CD4-positive, alpha-beta T cell (primary cell): Measurements from ENCODE around the gene NRAP. TPM values are rescaled to one million over a fixed set of nuclear protein-coding genes. Genes with fewer than 3 reads are reported as not detected.

ENCODE experiments used
- ATAC-seq: fragments of 200-7000 bp; cut with Tn5 transposase; one replicate; pipeline ENCODE4 v1.10.0; 2022; ENCODE audit warnings: mild to moderate bottlenecking; ENCODE audit not compliant: poor library complexity
- CTCF ChIA-PET: fragments of 350-600 bp; sonication (Branson Sonifier 250); formaldehyde crosslinking; loops from one replicate; lab custom pipeline; 2021; ENCODE audit warnings: antibody characterized with exemption, inconsistent platforms; lab: Charles Lee
- POLR2A ChIA-PET: fragments of 350-600 bp; sonication (Branson Sonifier 250); formaldehyde crosslinking; loops from one replicate; lab custom pipeline; 2021; ENCODE audit warnings: antibody characterized with exemption, inconsistent platforms; lab: Charles Lee
- DNase-seq, 14 experiments: peaks; one replicate each; pipeline ENCODE4 v3.0.0-alpha.2; 2013 to 2020; ENCODE audit warnings: mixed read lengths in 2 of 14
- H3K27ac ChIP-seq, 2 donors: one replicate each; pipeline versions ENCODE4 v1.5.1 to v1.7.0; 2013; ENCODE audit warnings: low read length in 2 of 2, low read depth in 1 of 2, mild to moderate bottlenecking in 1 of 2
- H3K27me3 ChIP-seq, 2 experiments: 1 replicate in 1 of 2; 2 replicates in 1 of 2; pipeline versions ENCODE4 v1.6.1 to v1.7.0; 2013; ENCODE audit warnings: low read length in 2 of 2, control low read depth in 1 of 2, mild to moderate bottlenecking in 1 of 2, moderate library complexity in 1 of 2; ENCODE audit not compliant: insufficient read depth in 2 of 2, control insufficient read depth in 1 of 2
- H3K36me3 ChIP-seq: one replicate; pipeline ENCODE4 v1.6.1; 2013; ENCODE audit warnings: low read length, control low read depth; ENCODE audit not compliant: insufficient read depth
- H3K4me1 ChIP-seq: one replicate; pipeline ENCODE4 v1.6.1; 2013; ENCODE audit warnings: low read length, control low read depth; ENCODE audit not compliant: insufficient read depth
- H3K4me3 ChIP-seq: one replicate; pipeline ENCODE4 v1.5.1; 2013; ENCODE audit warnings: mild to moderate bottlenecking, low read length, moderate library complexity
- H3K9me3 ChIP-seq, 2 experiments: 1 replicate in 1 of 2; 2 replicates in 1 of 2; pipeline versions ENCODE4 v1.6.1 to v1.7.0; 2013; ENCODE audit warnings: low read length in 2 of 2, mild to moderate bottlenecking in 2 of 2, control low read depth in 1 of 2, moderate library complexity in 1 of 2; ENCODE audit not compliant: control insufficient read depth in 1 of 2, insufficient read depth in 1 of 2
- H3K27ac Mint-ChIP-seq: one replicate; pipeline ENCODE4 v1.8.0; 2020; ENCODE audit warnings: mixed read lengths
- H3K27me3 Mint-ChIP-seq: one replicate; pipeline ENCODE4 v1.8.0; 2021; ENCODE audit warnings: mixed read lengths
- H3K36me3 Mint-ChIP-seq: one replicate; pipeline ENCODE4 v1.8.0; 2021; ENCODE audit warnings: low read depth, mixed read lengths
- H3K4me1 Mint-ChIP-seq: one replicate; pipeline ENCODE4 v1.8.0; 2021; ENCODE audit warnings: low read depth, mixed read lengths
- H3K4me3 Mint-ChIP-seq: one replicate; pipeline ENCODE4 v1.8.0; 2020; ENCODE audit warnings: mild to moderate bottlenecking, mixed read lengths
- H3K9me3 Mint-ChIP-seq: one replicate; pipeline ENCODE4 v1.8.0; 2020; ENCODE audit warnings: mixed read lengths
- intact Hi-C, 2 experiments: fragments of 100-400 bp; cut with DNase I in 1 of 2; cut with micrococcal nuclease in 1 of 2; formaldehyde crosslinking; loops; one replicate each; pipeline versions ENCODE4 v1.15.1 to v1.9.0; 2023 to 2025; cut with DNase I, micrococcal nuclease
- total RNA-seq, 174 experiments: library from RNA in 2 of 174; stranded (reverse) in 2 of 174; gene quantifications; one replicate each; pipeline ENCODE4 v1.2.3 and lab custom pipeline; 2021 to 2026
- TF ChIP-seq, protein P1 (sequence below): fragments of 200-600 bp; IDR thresholded peaks from one replicate; pipeline ENCODE4 v1.8.0; 2022; ENCODE audit warnings: antibody characterized with exemption, mild to moderate bottlenecking

Gene NRAP
- total RNA-seq, 2 experiments from 2014 or later = not detected

DNA sequence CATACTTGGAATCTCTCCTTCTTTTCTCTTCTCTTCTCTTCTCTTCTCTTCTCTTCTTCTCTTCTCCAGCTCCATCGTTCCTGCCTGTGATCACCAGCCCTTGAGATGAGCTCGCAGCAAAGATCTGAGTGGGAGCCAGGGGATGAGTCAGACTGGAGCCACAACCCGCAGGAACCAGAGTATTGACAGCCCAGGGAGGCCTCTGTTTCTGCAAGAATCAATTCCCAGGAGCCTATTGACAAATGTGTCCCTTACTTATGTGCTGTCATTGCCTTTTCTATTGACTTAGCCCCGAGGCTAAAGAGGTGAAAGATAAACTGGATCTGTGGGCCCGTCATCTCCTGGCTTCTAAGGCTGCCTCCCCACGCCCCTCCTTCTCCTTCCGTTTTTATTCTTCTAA, 124.1 kb downstream of the NRAP start:
- Mint-ChIP-seq H3K36me3 (no peaks in the 10 kb centered on the region), H3K27me3 (peaks cover 12% of the 10 kb centered on the region), H3K27ac (no peak overlapping the region), H3K4me3 (no peak overlapping the region), H3K9me3 (no peaks in the 10 kb centered on the region), H3K4me1 (no peaks in the 10 kb centered on the region)
- intact Hi-C loops = no loop called here
- no peak for ATAC-seq
- Histone ChIP-seq H3K27ac (no peak overlapping the region), H3K4me1 (no peaks in the 10 kb centered on the region), H3K27me3 (peaks cover 0 to under 1% of the 10 kb centered on the region in 2 experiments), H3K9me3 (no peaks in the 10 kb centered on the region), H3K36me3 (no peaks in the 10 kb centered on the region), H3K4me3 (no peak overlapping the region)
- TF ChIP-seq, protein P1, sequence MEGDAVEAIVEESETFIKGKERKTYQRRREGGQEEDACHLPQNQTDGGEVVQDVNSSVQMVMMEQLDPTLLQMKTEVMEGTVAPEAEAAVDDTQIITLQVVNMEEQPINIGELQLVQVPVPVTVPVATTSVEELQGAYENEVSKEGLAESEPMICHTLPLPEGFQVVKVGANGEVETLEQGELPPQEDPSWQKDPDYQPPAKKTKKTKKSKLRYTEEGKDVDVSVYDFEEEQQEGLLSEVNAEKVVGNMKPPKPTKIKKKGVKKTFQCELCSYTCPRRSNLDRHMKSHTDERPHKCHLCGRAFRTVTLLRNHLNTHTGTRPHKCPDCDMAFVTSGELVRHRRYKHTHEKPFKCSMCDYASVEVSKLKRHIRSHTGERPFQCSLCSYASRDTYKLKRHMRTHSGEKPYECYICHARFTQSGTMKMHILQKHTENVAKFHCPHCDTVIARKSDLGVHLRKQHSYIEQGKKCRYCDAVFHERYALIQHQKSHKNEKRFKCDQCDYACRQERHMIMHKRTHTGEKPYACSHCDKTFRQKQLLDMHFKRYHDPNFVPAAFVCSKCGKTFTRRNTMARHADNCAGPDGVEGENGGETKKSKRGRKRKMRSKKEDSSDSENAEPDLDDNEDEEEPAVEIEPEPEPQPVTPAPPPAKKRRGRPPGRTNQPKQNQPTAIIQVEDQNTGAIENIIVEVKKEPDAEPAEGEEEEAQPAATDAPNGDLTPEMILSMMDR = no peak
- no peak for DNase-seq
- POLR2A ChIA-PET = no interaction called here
- CTCF ChIA-PET = no interaction called here

Other genes with a start within 250 kb of the NRAP start
- gene HABP2, start 111.0 kb downstream of the NRAP start, total RNA-seq = not detected
- 1 to 10 TPM; 8.5 to 8.6 TPM for gene CASP7, start 15.9 kb upstream of the NRAP start, total RNA-seq
- gene PLEKHS1, start 87.6 kb upstream of the NRAP start, total RNA-seq = under 1 TPM in 1 of 2 experiments, not detected in 1; 0.08 TPM
- gene DCLRE1A, start 190.0 kb upstream of the NRAP start, total RNA-seq = under 1 TPM; 0.36 to 0.47 TPM
- 1 to 10 TPM; 4.6 TPM for gene NHLRC2, start 190.6 kb upstream of the NRAP start, total RNA-seq